Measurements from ENCODE around the gene RP9. TPM values are rescaled to one million over a fixed set of nuclear protein-coding genes. Genes with fewer than 3 reads are reported as not detected.

Gene RP9
- total and polyA plus RNA-seq, 9 of the 15 experiments (the other 6 are each of a cell fraction or from before 2014, with no cell fraction given) = 10.7 to 44.8 (median 33.4) TPM

DNA sequence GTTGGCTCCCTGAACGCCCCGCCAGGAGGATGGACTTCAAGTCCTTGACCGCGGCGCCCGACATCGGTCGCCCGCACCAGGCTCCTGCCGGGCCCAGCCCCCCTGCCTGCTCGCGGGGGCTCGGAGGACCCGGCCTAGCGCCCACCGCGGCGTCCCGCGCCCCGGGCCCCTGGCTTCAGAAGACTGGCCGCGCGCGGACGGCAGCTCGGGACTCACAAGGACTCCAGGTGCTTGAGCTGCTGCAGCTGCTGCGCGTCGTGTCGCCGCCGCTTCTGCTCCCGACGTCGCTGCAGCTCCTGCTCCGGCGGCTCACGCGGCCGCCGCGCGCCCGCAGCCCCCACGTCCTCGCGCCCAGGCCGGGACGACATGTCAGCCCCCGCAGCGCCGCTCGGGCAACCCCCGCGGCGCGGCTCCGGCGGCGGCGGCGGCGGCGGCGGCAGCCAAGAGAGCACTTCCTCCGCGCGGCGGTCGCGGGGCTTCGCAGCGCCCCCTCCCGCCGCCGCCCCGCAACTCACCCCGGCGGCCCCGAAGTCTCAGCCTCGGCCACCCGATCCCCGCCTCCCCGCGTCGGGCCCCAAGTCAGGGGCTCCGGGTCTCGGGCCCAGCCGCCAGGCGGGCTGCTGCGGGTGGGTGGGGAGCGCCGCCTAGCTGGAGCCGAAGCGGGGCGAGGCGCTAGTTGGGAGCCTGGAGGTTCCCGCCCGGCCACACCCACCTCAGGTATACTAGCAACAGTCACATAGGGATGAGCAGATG lies at the start of gene RP9 (continued):
- TF ChIP-seq, protein P1, sequence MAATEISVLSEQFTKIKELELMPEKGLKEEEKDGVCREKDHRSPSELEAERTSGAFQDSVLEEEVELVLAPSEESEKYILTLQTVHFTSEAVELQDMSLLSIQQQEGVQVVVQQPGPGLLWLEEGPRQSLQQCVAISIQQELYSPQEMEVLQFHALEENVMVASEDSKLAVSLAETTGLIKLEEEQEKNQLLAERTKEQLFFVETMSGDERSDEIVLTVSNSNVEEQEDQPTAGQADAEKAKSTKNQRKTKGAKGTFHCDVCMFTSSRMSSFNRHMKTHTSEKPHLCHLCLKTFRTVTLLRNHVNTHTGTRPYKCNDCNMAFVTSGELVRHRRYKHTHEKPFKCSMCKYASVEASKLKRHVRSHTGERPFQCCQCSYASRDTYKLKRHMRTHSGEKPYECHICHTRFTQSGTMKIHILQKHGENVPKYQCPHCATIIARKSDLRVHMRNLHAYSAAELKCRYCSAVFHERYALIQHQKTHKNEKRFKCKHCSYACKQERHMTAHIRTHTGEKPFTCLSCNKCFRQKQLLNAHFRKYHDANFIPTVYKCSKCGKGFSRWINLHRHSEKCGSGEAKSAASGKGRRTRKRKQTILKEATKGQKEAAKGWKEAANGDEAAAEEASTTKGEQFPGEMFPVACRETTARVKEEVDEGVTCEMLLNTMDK (IDR thresholded peaks at IDR 0.05; ENCODE audit: borderline replicate concordance, insufficient read depth, low read depth, low read length, poor library complexity, severe bottlenecking) = peak; percentile 72
- no peak for TF ChIP-seq NFXL1 (CRISPR knock-in tag; IDR thresholded peaks at IDR 0.05)
- TF ChIP-seq SP1 (CRISPR knock-in tag; IDR thresholded peaks at IDR 0.05) = no peak
- TF ChIP-seq BRD4 (IDR thresholded peaks at IDR 0.05) = no peak
- TF ChIP-seq, protein P2, sequence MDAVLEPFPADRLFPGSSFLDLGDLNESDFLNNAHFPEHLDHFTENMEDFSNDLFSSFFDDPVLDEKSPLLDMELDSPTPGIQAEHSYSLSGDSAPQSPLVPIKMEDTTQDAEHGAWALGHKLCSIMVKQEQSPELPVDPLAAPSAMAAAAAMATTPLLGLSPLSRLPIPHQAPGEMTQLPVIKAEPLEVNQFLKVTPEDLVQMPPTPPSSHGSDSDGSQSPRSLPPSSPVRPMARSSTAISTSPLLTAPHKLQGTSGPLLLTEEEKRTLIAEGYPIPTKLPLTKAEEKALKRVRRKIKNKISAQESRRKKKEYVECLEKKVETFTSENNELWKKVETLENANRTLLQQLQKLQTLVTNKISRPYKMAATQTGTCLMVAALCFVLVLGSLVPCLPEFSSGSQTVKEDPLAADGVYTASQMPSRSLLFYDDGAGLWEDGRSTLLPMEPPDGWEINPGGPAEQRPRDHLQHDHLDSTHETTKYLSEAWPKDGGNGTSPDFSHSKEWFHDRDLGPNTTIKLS (IDR thresholded peaks at IDR 0.05; ENCODE audit: borderline replicate concordance, low read depth) = peak; percentile 61; the same call in 1 of the 2 replicates
- no peak for TF ChIP-seq ZC3H4 (CRISPR knock-in tag; IDR thresholded peaks at IDR 0.05; ENCODE audit: borderline replicate concordance)
- TF ChIP-seq SREBF2 (CRISPR knock-in tag; IDR thresholded peaks at IDR 0.05) = no peak
- no peak for TF ChIP-seq TRIM24 (IDR thresholded peaks at IDR 0.05)
- no peak for TF ChIP-seq ZNF830 (CRISPR knock-in tag; IDR thresholded peaks at IDR 0.05)
- TF ChIP-seq, protein P3, sequence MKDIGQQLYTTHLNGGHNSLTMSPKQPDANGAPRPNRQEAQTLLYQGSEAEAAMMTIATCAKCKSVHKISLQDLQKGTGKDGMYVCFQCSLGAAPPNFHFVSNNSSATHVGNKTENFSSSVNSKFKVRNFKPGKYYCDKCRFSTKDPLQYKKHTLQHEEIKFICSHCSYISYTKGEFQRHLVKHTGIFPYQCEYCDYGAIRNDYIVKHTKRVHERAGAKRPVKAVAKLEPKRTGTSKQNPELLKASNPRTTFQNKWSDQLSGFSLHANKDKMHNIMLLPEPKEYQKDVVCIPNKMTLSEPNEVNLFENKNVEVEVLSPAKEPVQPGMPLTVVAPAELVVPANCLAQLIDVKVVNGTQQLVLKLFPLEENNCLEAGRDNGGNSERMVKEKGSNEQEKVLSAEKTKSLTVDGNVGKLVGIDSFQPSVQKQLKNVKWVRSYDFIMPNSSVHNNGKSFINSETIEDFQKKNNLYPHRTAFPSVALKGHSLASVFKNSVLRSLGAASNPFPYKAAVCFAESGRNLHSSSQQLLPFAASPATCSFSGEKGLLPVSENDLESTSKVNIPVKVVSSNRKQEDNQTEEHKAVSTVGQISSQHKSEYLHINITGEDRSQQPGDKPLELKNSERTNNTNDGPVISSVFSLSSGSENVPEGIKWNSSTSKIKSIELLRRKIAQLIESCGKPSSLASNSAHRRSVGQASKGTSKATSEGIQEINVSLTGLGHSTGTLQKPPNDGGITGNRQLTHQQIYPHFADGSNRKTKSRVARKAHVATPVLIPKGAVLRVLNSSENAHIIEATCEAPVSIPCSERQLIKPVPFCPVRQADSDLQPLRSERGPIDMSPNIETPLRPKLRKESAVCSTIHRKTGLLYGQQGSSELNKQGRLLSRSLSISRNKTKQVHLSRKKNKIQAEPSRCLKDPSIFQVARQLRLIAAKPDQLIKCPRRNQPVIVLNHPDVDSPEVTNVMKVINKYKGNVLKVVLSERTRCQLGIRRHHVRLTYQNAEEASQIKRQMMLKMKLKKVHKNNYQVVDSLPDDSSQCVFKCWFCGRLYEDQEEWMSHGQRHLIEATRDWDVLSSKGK (CRISPR knock-in tag; IDR thresholded peaks at IDR 0.05) = no peak
- no peak for TF ChIP-seq MED1 (CRISPR knock-in tag; IDR thresholded peaks at IDR 0.05; ENCODE audit: borderline replicate concordance)
- no peak for TF ChIP-seq SETDB1 (IDR thresholded peaks at IDR 0.05; ENCODE audit: low read length)
- TF ChIP-seq PHF21A (IDR thresholded peaks at IDR 0.05; ENCODE audit: borderline replicate concordance, low read depth) = no peak
- TF ChIP-seq, protein P4, sequence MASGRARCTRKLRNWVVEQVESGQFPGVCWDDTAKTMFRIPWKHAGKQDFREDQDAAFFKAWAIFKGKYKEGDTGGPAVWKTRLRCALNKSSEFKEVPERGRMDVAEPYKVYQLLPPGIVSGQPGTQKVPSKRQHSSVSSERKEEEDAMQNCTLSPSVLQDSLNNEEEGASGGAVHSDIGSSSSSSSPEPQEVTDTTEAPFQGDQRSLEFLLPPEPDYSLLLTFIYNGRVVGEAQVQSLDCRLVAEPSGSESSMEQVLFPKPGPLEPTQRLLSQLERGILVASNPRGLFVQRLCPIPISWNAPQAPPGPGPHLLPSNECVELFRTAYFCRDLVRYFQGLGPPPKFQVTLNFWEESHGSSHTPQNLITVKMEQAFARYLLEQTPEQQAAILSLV (tag; IDR thresholded peaks at IDR 0.05) = no peak
- no peak for TF ChIP-seq ZBTB1 (CRISPR knock-in tag; IDR thresholded peaks at IDR 0.05; ENCODE audit: borderline replicate concordance, low read depth)
- no peak for TF ChIP-seq RFX7 (CRISPR knock-in tag; IDR thresholded peaks at IDR 0.05)
- TF ChIP-seq, protein P5, sequence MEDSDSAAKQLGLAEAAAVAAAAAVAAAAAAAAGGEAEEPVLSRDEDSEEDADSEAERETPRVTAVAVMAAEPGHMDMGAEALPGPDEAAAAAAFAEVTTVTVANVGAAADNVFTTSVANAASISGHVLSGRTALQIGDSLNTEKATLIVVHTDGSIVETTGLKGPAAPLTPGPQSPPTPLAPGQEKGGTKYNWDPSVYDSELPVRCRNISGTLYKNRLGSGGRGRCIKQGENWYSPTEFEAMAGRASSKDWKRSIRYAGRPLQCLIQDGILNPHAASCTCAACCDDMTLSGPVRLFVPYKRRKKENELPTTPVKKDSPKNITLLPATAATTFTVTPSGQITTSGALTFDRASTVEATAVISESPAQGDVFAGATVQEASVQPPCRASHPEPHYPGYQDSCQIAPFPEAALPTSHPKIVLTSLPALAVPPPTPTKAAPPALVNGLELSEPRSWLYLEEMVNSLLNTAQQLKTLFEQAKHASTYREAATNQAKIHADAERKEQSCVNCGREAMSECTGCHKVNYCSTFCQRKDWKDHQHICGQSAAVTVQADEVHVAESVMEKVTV (CRISPR knock-in tag; IDR thresholded peaks at IDR 0.05) = peak; percentile 64; the same call in 1 of the 2 replicates
- no peak for TF ChIP-seq ZNF584 (CRISPR knock-in tag; IDR thresholded peaks at IDR 0.05; ENCODE audit: low read depth)
